ENCODE data around the gene STK38.
"Not testable (repeated sequence)": the region's sequence is repeated elsewhere in the genome, so short reads cannot be mapped to it uniquely, and the experiment has no call there.

STK38 gene

GRCh38 chr6:36590237-36590636 is 43.0 kb upstream of the STK38 start:
- Histone ChIP-seq H3K9me3 (ENCODE audit: control insufficient read depth, insufficient read depth, low read length) (no peaks in the 10 kb centered on the region), H3K4me2 (ENCODE audit: low read length) (no peak overlapping the region), H3K27ac (ENCODE audit: low read depth, low read length) (no peak overlapping the region), H3K27me3 (ENCODE audit: control insufficient read depth, low read length) (no peaks in the 10 kb centered on the region), H3K9me2 (replicated peaks; ENCODE audit: control insufficient read depth, low read length) (no peaks in the 10 kb centered on the region), H3K4me3 (ENCODE audit: low read length) (no peak overlapping the region), H3K4me1 (ENCODE audit: control insufficient read depth, low read length) (peaks cover 43% of the 10 kb centered on the region), H4K20me1 (ENCODE audit: control insufficient read depth, insufficient read depth, low read depth, low read length) (peaks cover 8% of the 10 kb centered on the region), H3F3A (ENCODE audit: control insufficient read depth, insufficient read depth) (peaks cover 42% of the 10 kb centered on the region), H3K36me3 (ENCODE audit: control insufficient read depth, low read length) (peaks cover 11% of the 10 kb centered on the region), H3K79me2 (ENCODE audit: control insufficient read depth, low read length) (peaks cover 12% of the 10 kb centered on the region)
- TF ChIP-seq EZH2phosphoT487 (IDR thresholded peaks at IDR 0.05; ENCODE audit: borderline replicate concordance, low read length) (no peak), CTCF (IDR thresholded peaks at IDR 0.05; ENCODE audit: low read depth, low read length, poor library complexity, severe bottlenecking) (no peak)

GRCh38 chr6:36589025-36589400 is 41.7 kb upstream of the STK38 start:
- not testable (repeated sequence) for H3K79me2 ChIP-seq (ENCODE audit: control insufficient read depth, low read length); H3K4me2 ChIP-seq (ENCODE audit: low read length); H3K36me3 ChIP-seq (ENCODE audit: control insufficient read depth, low read length); H3K9me3 ChIP-seq (ENCODE audit: control insufficient read depth, insufficient read depth, low read length); H3K27me3 ChIP-seq (ENCODE audit: control insufficient read depth, low read length); H3K9me2 ChIP-seq (replicated peaks; ENCODE audit: control insufficient read depth, low read length); H4K20me1 ChIP-seq (ENCODE audit: control insufficient read depth, insufficient read depth, low read depth, low read length); H3K27ac ChIP-seq (ENCODE audit: low read depth, low read length); H3K4me3 ChIP-seq (ENCODE audit: low read length)
- peaks cover 34% of the 10 kb centered on the region for H3F3A ChIP-seq (ENCODE audit: control insufficient read depth, insufficient read depth)
- H3K4me1 ChIP-seq (ENCODE audit: control insufficient read depth, low read length): peaks cover 45% of the 10 kb centered on the region

GRCh38 chr6:36586606-36587005 is 39.3 kb upstream of the STK38 start:
- no peaks in the 10 kb centered on the region for H3K36me3 ChIP-seq (ENCODE audit: control insufficient read depth, low read length)
- no peak overlapping the region for H3K4me3 ChIP-seq (ENCODE audit: low read length)
- TF ChIP-seq EZH2phosphoT487 (IDR thresholded peaks at IDR 0.05; ENCODE audit: borderline replicate concordance, low read length): no peak
- TF ChIP-seq CTCF (IDR thresholded peaks at IDR 0.05; ENCODE audit: low read depth, low read length, poor library complexity, severe bottlenecking): no peak
- no peaks in the 10 kb centered on the region for H3K79me2 ChIP-seq (ENCODE audit: control insufficient read depth, low read length)
- H3K4me2 ChIP-seq (ENCODE audit: low read length): no peak overlapping the region
- peaks cover 25% of the 10 kb centered on the region for H3K4me1 ChIP-seq (ENCODE audit: control insufficient read depth, low read length)
- H3K9me2 ChIP-seq (replicated peaks; ENCODE audit: control insufficient read depth, low read length): no peaks in the 10 kb centered on the region
- H3K27me3 ChIP-seq (ENCODE audit: control insufficient read depth, low read length): no peaks in the 10 kb centered on the region
- no peaks in the 10 kb centered on the region for H4K20me1 ChIP-seq (ENCODE audit: control insufficient read depth, insufficient read depth, low read depth, low read length)
- no peaks in the 10 kb centered on the region for H3K9me3 ChIP-seq (ENCODE audit: control insufficient read depth, insufficient read depth, low read length)
- no peak overlapping the region for H3K27ac ChIP-seq (ENCODE audit: low read depth, low read length)
- H3F3A ChIP-seq (ENCODE audit: control insufficient read depth, insufficient read depth): peaks cover 13% of the 10 kb centered on the region

GRCh38 chr6:36581716-36582115 is 34.4 kb upstream of the STK38 start:
- Histone ChIP-seq H3K9me2 (replicated peaks; ENCODE audit: control insufficient read depth, low read length) (no peaks in the 10 kb centered on the region), H3K4me3 (ENCODE audit: low read length) (no peak overlapping the region), H3K36me3 (ENCODE audit: control insufficient read depth, low read length) (no peaks in the 10 kb centered on the region), H3F3A (ENCODE audit: control insufficient read depth, insufficient read depth) (peaks cover 3% of the 10 kb centered on the region; the same call in 1 of the 2 replicates), H3K79me2 (ENCODE audit: control insufficient read depth, low read length) (no peaks in the 10 kb centered on the region), H3K27ac (ENCODE audit: low read depth, low read length) (no peak overlapping the region), H3K27me3 (ENCODE audit: control insufficient read depth, low read length) (no peaks in the 10 kb centered on the region), H3K9me3 (ENCODE audit: control insufficient read depth, insufficient read depth, low read length) (no peaks in the 10 kb centered on the region), H3K4me1 (ENCODE audit: control insufficient read depth, low read length) (peaks cover 33% of the 10 kb centered on the region), H3K4me2 (ENCODE audit: low read length) (no peak overlapping the region), H4K20me1 (ENCODE audit: control insufficient read depth, insufficient read depth, low read depth, low read length) (no peaks in the 10 kb centered on the region)
- TF ChIP-seq CTCF (IDR thresholded peaks at IDR 0.05; ENCODE audit: low read depth, low read length, poor library complexity, severe bottlenecking): no peak
- no peak for TF ChIP-seq EZH2phosphoT487 (IDR thresholded peaks at IDR 0.05; ENCODE audit: borderline replicate concordance, low read length)
